ENCODE data around the gene IGFBP2. TPM values are rescaled to one million over a fixed set of nuclear protein-coding genes. Genes with fewer than 3 reads are reported as not detected.
A peak's percentile ranks its signal among the peaks of the same experiment; 100 is the strongest.

IGFBP2 gene
- total and polyA plus RNA-seq, 2 experiments from 2014 or later: 177 to 364 TPM

DNA sequence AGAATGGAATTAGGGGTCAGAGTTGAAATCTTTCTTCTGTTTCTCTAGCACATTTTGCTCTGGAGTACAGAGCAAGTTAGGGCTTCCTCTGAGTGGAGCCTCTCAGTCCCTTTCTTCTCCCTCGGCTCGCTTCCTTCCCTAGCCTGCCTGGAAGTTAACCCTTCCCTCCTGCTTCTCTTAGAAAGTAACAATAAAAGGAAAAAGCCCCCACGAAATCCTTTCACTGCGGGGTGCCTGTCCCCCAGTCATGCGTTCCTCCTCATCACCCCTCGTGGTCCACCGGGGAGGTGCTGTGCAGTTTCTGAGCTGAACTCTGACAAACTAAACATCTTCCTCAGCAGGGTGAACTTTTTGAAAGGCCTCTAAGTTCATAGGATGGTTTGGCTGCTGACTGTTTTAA, 2.0 kb downstream of the IGFBP2 start:
- Mint-ChIP-seq H3K27me3 (ENCODE audit: insufficient read depth, low read depth, poor library complexity) (peaks cover 37% of the 10 kb centered on the region), H3K9me3 (peaks cover 6% of the 10 kb centered on the region; the same call in 1 of the 3 replicates), H3K36me3 (ENCODE audit: low read depth) (peaks cover 21% of the 10 kb centered on the region), H3K27ac (peak overlapping the region; percentile 61; the same call in 1 of the 2 replicates), H3K4me1 (peaks cover 53% of the 10 kb centered on the region), H3K4me3 (peak overlapping the region; percentile 98)
- Histone ChIP-seq H4K20me1 (replicated peaks; ENCODE audit: insufficient read depth) (no peaks in the 10 kb centered on the region), H3F3A (replicated peaks; ENCODE audit: low read depth) (no peaks in the 10 kb centered on the region; the same call in 1 of the 2 replicates), H2AFZ (no peak overlapping the region), H3K27me3 (ENCODE audit: insufficient read depth) (peaks cover 26% of the 10 kb centered on the region), H3K79me2 (replicated peaks; ENCODE audit: insufficient read depth) (peaks cover 51% of the 10 kb centered on the region), H3K9me2 (ENCODE audit: insufficient read depth) (peaks cover 5% of the 10 kb centered on the region; the same call in 1 of the 2 replicates), H3K4me2 (peak overlapping the region; percentile 100), H3K4me3 (peak overlapping the region; percentile 99), H3K4me1 (ENCODE audit: insufficient read depth) (peaks cover 30% of the 10 kb centered on the region), H3K27ac (ENCODE audit: low read depth) (peak overlapping the region; percentile 87; the same call in 1 of the 2 replicates), H3K36me3 (ENCODE audit: insufficient read depth) (0 out of 2 replicates have a peak, but pooled peaks cover 6% of the 10 kb centered on the region)
- DNase-seq (ENCODE audit: low spot score) (no peak), ATAC-seq (no peak)
- TF ChIP-seq POLR2AphosphoS5 (IDR thresholded peaks at IDR 0.05; ENCODE audit: low read depth): no peak
- TF ChIP-seq ZNF331 (CRISPR knock-in tag; IDR thresholded peaks at IDR 0.05; ENCODE audit: low read depth): no peak
- no peak for TF ChIP-seq EZH2 (IDR thresholded peaks at IDR 0.05; ENCODE audit: low read depth, unreplicated experiment)
- TF ChIP-seq, protein P1, sequence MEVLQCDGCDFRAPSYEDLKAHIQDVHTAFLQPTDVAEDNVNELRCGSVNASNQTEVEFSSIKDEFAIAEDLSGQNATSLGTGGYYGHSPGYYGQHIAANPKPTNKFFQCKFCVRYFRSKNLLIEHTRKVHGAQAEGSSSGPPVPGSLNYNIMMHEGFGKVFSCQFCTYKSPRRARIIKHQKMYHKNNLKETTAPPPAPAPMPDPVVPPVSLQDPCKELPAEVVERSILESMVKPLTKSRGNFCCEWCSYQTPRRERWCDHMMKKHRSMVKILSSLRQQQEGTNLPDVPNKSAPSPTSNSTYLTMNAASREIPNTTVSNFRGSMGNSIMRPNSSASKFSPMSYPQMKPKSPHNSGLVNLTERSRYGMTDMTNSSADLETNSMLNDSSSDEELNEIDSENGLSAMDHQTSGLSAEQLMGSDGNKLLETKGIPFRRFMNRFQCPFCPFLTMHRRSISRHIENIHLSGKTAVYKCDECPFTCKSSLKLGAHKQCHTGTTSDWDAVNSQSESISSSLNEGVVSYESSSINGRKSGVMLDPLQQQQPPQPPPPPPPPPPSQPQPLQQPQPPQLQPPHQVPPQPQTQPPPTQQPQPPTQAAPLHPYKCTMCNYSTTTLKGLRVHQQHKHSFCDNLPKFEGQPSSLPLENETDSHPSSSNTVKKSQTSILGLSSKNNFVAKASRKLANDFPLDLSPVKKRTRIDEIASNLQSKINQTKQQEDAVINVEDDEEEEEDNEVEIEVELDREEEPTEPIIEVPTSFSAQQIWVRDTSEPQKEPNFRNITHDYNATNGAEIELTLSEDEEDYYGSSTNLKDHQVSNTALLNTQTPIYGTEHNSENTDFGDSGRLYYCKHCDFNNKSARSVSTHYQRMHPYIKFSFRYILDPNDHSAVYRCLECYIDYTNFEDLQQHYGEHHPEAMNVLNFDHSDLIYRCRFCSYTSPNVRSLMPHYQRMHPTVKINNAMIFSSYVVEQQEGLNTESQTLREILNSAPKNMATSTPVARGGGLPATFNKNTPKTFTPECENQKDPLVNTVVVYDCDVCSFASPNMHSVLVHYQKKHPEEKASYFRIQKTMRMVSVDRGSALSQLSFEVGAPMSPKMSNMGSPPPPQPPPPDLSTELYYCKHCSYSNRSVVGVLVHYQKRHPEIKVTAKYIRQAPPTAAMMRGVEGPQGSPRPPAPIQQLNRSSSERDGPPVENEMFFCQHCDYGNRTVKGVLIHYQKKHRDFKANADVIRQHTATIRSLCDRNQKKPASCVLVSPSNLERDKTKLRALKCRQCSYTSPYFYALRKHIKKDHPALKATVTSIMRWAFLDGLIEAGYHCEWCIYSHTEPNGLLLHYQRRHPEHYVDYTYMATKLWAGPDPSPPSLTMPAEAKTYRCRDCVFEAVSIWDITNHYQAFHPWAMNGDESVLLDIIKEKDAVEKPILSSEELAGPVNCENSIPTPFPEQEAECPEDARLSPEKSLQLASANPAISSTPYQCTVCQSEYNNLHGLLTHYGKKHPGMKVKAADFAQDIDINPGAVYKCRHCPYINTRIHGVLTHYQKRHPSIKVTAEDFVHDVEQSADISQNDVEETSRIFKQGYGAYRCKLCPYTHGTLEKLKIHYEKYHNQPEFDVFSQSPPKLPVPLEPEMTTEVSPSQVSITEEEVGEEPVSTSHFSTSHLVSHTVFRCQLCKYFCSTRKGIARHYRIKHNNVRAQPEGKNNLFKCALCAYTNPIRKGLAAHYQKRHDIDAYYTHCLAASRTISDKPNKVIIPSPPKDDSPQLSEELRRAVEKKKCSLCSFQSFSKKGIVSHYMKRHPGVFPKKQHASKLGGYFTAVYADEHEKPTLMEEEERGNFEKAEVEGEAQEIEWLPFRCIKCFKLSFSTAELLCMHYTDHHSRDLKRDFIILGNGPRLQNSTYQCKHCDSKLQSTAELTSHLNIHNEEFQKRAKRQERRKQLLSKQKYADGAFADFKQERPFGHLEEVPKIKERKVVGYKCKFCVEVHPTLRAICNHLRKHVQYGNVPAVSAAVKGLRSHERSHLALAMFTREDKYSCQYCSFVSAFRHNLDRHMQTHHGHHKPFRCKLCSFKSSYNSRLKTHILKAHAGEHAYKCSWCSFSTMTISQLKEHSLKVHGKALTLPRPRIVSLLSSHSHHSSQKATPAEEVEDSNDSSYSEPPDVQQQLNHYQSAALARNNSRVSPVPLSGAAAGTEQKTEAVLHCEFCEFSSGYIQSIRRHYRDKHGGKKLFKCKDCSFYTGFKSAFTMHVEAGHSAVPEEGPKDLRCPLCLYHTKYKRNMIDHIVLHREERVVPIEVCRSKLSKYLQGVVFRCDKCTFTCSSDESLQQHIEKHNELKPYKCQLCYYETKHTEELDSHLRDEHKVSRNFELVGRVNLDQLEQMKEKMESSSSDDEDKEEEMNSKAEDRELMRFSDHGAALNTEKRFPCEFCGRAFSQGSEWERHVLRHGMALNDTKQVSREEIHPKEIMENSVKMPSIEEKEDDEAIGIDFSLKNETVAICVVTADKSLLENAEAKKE (CRISPR knock-in tag; IDR thresholded peaks at IDR 0.05): no peak
